Neural progenitor cell (in vitro differentiated cells): ENCODE results near the gene FBXL13.

Experiments used
- EZH2 ChIP-seq: fragments of 200-600 bp; sonication (generic); IDR thresholded peaks from 2 replicates; pipeline ENCODE4 v1.6.1; 2017; ENCODE audit warnings: antibody characterized with exemption, mild to moderate bottlenecking, moderate library complexity
- TF ChIP-seq, protein P1 (sequence below): fragments of 200-600 bp; sonication (generic); IDR thresholded peaks from 2 replicates; pipeline ENCODE4 v1.5.1; 2017; ENCODE audit warnings: antibody characterized with exemption, mild to moderate bottlenecking

DNA sequence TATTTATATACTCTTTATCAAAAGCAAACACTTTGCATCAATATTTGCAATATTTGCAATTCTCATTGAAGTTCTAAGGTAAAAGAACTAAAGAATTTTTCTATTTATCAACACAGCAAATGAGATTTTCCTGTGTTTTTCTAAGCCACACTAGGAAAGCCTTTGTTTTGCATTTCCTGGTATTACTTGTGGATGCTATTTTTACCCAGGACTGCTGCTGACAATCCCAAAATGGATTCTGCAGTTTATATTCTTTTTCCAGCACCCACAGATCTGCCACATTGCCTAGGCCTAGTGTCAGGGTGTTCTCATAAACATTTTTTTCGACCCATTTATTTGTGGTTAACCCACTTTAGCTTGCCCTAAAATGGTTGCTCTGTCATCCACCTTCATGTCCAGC is 135.9 kb downstream of the FBXL13 start:
- TF ChIP-seq, protein P1, sequence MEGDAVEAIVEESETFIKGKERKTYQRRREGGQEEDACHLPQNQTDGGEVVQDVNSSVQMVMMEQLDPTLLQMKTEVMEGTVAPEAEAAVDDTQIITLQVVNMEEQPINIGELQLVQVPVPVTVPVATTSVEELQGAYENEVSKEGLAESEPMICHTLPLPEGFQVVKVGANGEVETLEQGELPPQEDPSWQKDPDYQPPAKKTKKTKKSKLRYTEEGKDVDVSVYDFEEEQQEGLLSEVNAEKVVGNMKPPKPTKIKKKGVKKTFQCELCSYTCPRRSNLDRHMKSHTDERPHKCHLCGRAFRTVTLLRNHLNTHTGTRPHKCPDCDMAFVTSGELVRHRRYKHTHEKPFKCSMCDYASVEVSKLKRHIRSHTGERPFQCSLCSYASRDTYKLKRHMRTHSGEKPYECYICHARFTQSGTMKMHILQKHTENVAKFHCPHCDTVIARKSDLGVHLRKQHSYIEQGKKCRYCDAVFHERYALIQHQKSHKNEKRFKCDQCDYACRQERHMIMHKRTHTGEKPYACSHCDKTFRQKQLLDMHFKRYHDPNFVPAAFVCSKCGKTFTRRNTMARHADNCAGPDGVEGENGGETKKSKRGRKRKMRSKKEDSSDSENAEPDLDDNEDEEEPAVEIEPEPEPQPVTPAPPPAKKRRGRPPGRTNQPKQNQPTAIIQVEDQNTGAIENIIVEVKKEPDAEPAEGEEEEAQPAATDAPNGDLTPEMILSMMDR = no peak
- TF ChIP-seq EZH2 = no peak
